Chondrocyte (in vitro differentiated cells): Measurements from ENCODE around the gene ETNK2. TPM values are rescaled to one million over a fixed set of nuclear protein-coding genes. Genes with fewer than 3 reads are reported as not detected.

Experiments
- DNase-seq: peaks from one replicate; pipeline ENCODE4 v3.0.0; 2021; ENCODE audit warnings: mixed read lengths, low spot score
- H3K27ac Mint-ChIP-seq: one replicate; pipeline ENCODE4 v1.8.0; 2021; ENCODE audit warnings: mild to moderate bottlenecking, moderate library complexity, mixed read lengths; ENCODE audit not compliant: unreplicated experiment
- H3K27me3 Mint-ChIP-seq: 2 replicates; pipeline ENCODE4 v1.8.0; 2021; ENCODE audit warnings: low read depth, mixed read lengths
- H3K36me3 Mint-ChIP-seq: 2 replicates; pipeline ENCODE4 v1.8.0; 2021; ENCODE audit warnings: low read depth, mixed read lengths
- H3K4me1 Mint-ChIP-seq: 2 replicates; pipeline ENCODE4 v1.8.0; 2021; ENCODE audit warnings: low read depth, mild to moderate bottlenecking, mixed read lengths
- H3K4me3 Mint-ChIP-seq: one replicate; pipeline ENCODE4 v1.8.0; 2021; ENCODE audit warnings: mild to moderate bottlenecking, moderate library complexity, mixed read lengths; ENCODE audit not compliant: unreplicated experiment
- H3K9me3 Mint-ChIP-seq: 2 replicates; pipeline ENCODE4 v1.8.0; 2021; ENCODE audit warnings: low read depth, mixed read lengths
- CTCF ChIP-seq: fragments of 200-600 bp; sonication (generic); IDR thresholded peaks from 2 replicates; pipeline ENCODE4 v1.5.0; 2021; ENCODE audit warnings: antibody characterized with exemption, mild to moderate bottlenecking, moderate library complexity
- total RNA-seq: library from RNA; stranded (reverse); gene quantifications from 3 replicates; pipeline ENCODE4 v1.2.1, GENCODE V29; 2021

The ETNK2 gene
- total RNA-seq, 1 donor from 2014 or later: 10.2 TPM

- H3K9me3 Mint-ChIP-seq: no peaks in the 10 kb centered on the region
- no peak for TF ChIP-seq CTCF
- no peak overlapping the region for H3K27ac Mint-ChIP-seq
- peaks cover 33% of the 10 kb centered on the region for H3K4me1 Mint-ChIP-seq
- no peaks in the 10 kb centered on the region for H3K36me3 Mint-ChIP-seq
- H3K4me3 Mint-ChIP-seq: no peak overlapping the region
- no peaks in the 10 kb centered on the region for H3K27me3 Mint-ChIP-seq
- no peak for DNase-seq
Observed at GRCh38 chr1:204131978-204132377, 19.9 kb downstream of the ETNK2 start.

GRCh38 chr1:204130981-204131892 lies 20.6 kb downstream of the ETNK2 start:
- no peak for DNase-seq
- H3K9me3 Mint-ChIP-seq: no peaks in the 10 kb centered on the region
- peak overlapping the region; percentile 74 for H3K27ac Mint-ChIP-seq
- no peak overlapping the region for H3K4me3 Mint-ChIP-seq
- H3K27me3 Mint-ChIP-seq: no peaks in the 10 kb centered on the region
- peaks cover 38% of the 10 kb centered on the region for H3K4me1 Mint-ChIP-seq
- TF ChIP-seq CTCF: peak; percentile 34
- no peaks in the 10 kb centered on the region for H3K36me3 Mint-ChIP-seq

- Mint-ChIP-seq H3K27me3 (no peaks in the 10 kb centered on the region), H3K27ac (no peak overlapping the region), H3K36me3 (no peaks in the 10 kb centered on the region), H3K9me3 (no peaks in the 10 kb centered on the region), H3K4me1 (peaks cover 38% of the 10 kb centered on the region), H3K4me3 (no peak overlapping the region)
- TF ChIP-seq CTCF: peak; percentile 10
- no peak for DNase-seq
Observed at GRCh38 chr1:204130178-204130577, 21.7 kb downstream of the ETNK2 start.

GRCh38 chr1:204128964-204129896 lies 22.6 kb downstream of the ETNK2 start:
- Mint-ChIP-seq H3K27ac (peak overlapping the region; percentile 2), H3K4me1 (peaks cover 38% of the 10 kb centered on the region), H3K27me3 (no peaks in the 10 kb centered on the region), H3K4me3 (no peak overlapping the region), H3K9me3 (no peaks in the 10 kb centered on the region), H3K36me3 (no peaks in the 10 kb centered on the region)
- no peak for DNase-seq
- TF ChIP-seq CTCF: peak; percentile 97

- Mint-ChIP-seq H3K9me3 (no peaks in the 10 kb centered on the region), H3K27me3 (no peaks in the 10 kb centered on the region), H3K36me3 (no peaks in the 10 kb centered on the region), H3K4me1 (peaks cover 38% of the 10 kb centered on the region), H3K4me3 (no peak overlapping the region), H3K27ac (no peak overlapping the region)
- no peak for DNase-seq
- no peak for TF ChIP-seq CTCF
Observed at GRCh38 chr1:204128464-204128963, 23.3 kb downstream of the ETNK2 start.
